HepG2 (cell line): ENCODE data around the gene RRBP1. TPM values are rescaled to one million over a fixed set of nuclear protein-coding genes. Genes with fewer than 3 reads are reported as not detected.
A peak's percentile ranks its signal among the peaks of the same experiment; 100 is the strongest.

Source experiments
- AGO1 ChIP-seq: fragments of 200-400 bp; formaldehyde crosslinking; IDR thresholded peaks from 2 replicates; pipeline ENCODE4 v1.6.1; 2017; ENCODE audit warnings: mild to moderate bottlenecking, low read depth, low read length, moderate library complexity; ENCODE audit not compliant: poor library complexity, severe bottlenecking
- CEBPG ChIP-seq: IDR thresholded peaks from 2 replicates; pipeline ENCODE4 v1.6.1; 2016
- CREB1 ChIP-seq, 2 experiments: fragments of 450-650 bp in 1 of 2; IDR thresholded peaks; 2 replicates each; pipeline ENCODE4 v1.6.1; 2016 to 2017; ENCODE audit warnings: control low read depth in 1 of 2, mild to moderate bottlenecking in 1 of 2, missing compliant biosample characterization in 1 of 2, missing genetic modification characterization in 1 of 2
- FOXK1 ChIP-seq: sonication (generic); formaldehyde crosslinking; IDR thresholded peaks from 2 replicates; pipeline ENCODE4 v1.4.0; 2020; ENCODE audit warnings: low read depth, missing genetic modification reagents, borderline replicate concordance
- FOXO1 ChIP-seq: sonication (generic); formaldehyde crosslinking; IDR thresholded peaks from 2 replicates; pipeline ENCODE4 v1.4.0; 2020; ENCODE audit warnings: missing genetic modification reagents
- GATA4 ChIP-seq: sonication (generic); IDR thresholded peaks from 2 replicates; pipeline ENCODE4 v1.6.1; 2016; ENCODE audit warnings: antibody characterized with exemption, low read depth, borderline replicate concordance
- GZF1 ChIP-seq: sonication (generic); formaldehyde crosslinking; IDR thresholded peaks from 2 replicates; pipeline ENCODE4 v1.5.1; 2020; ENCODE audit warnings: mild to moderate bottlenecking, missing genetic modification reagents
- HIVEP1 ChIP-seq: sonication (generic); formaldehyde crosslinking; IDR thresholded peaks from 2 replicates; pipeline ENCODE4 v1.4.0; 2020; ENCODE audit warnings: mild to moderate bottlenecking, missing genetic modification reagents
- HMGA1 ChIP-seq: sonication (generic); formaldehyde crosslinking; conservative IDR thresholded peaks from 2 replicates; pipeline ENCODE4 v1.4.0; 2020; ENCODE audit warnings: missing genetic modification reagents
- IRF2 ChIP-seq: IDR thresholded peaks from 2 replicates; pipeline ENCODE4 v1.6.1; 2018; ENCODE audit warnings: missing genetic modification reagents, missing compliant biosample characterization
- MAFF ChIP-seq: IDR thresholded peaks from 2 replicates; pipeline ENCODE4 v1.6.1; 2011; ENCODE audit warnings: low read depth, low read length, improper control_type of control experiment
- PAF1 ChIP-seq: IDR thresholded peaks from 2 replicates; pipeline ENCODE4 v1.6.1; 2016; ENCODE audit warnings: missing genetic modification reagents, missing compliant biosample characterization
- RXRB ChIP-seq: IDR thresholded peaks from 2 replicates; pipeline ENCODE4 v1.6.1; 2016; ENCODE audit warnings: borderline replicate concordance, missing genetic modification reagents, missing compliant biosample characterization
- ZBTB26 ChIP-seq: IDR thresholded peaks from 2 replicates; pipeline ENCODE4 v1.6.1; 2016; ENCODE audit warnings: missing compliant biosample characterization, missing genetic modification reagents, borderline replicate concordance
- ZNF207 ChIP-seq: fragments of 450-650 bp; IDR thresholded peaks from 2 replicates; pipeline ENCODE4 v1.6.1; 2016; ENCODE audit warnings: antibody characterized with exemption, borderline replicate concordance
- ZNF263 ChIP-seq: sonication (generic); formaldehyde crosslinking; IDR thresholded peaks from 2 replicates; pipeline ENCODE4 v1.4.0; 2020; ENCODE audit warnings: missing genetic modification reagents
- ZNF451 ChIP-seq: sonication (generic); formaldehyde crosslinking; IDR thresholded peaks from 2 replicates; pipeline ENCODE4 v1.5.0; 2020; ENCODE audit warnings: mild to moderate bottlenecking, missing genetic modification reagents
- ZNF510 ChIP-seq: sonication (generic); formaldehyde crosslinking; IDR thresholded peaks from 2 replicates; pipeline ENCODE4 v1.4.0; 2020; ENCODE audit warnings: low read depth, mild to moderate bottlenecking, missing genetic modification reagents
- ZNF512 ChIP-seq: sonication (generic); formaldehyde crosslinking; IDR thresholded peaks from 2 replicates; pipeline ENCODE4 v1.4.0; 2020; ENCODE audit warnings: mild to moderate bottlenecking, missing genetic modification reagents
- ZNF616 ChIP-seq: sonication (generic); formaldehyde crosslinking; IDR thresholded peaks from 2 replicates; pipeline ENCODE4 v1.5.0; 2020; ENCODE audit warnings: low read depth, mild to moderate bottlenecking, missing genetic modification reagents
- ZNF619 ChIP-seq: sonication (generic); formaldehyde crosslinking; IDR thresholded peaks from 2 replicates; pipeline ENCODE4 v1.4.0; 2020; ENCODE audit warnings: mild to moderate bottlenecking, missing genetic modification reagents
- ZNF773 ChIP-seq: sonication (generic); formaldehyde crosslinking; IDR thresholded peaks from 2 replicates; pipeline ENCODE4 v1.4.0; 2020; ENCODE audit warnings: missing genetic modification reagents, borderline replicate concordance
- ZNF850 ChIP-seq: sonication (generic); formaldehyde crosslinking; conservative IDR thresholded peaks from 2 replicates; pipeline ENCODE4 v1.9.0; 2021; ENCODE audit warnings: mild to moderate bottlenecking, missing genetic modification reagents
- ZSCAN29 ChIP-seq: sonication (generic); formaldehyde crosslinking; conservative IDR thresholded peaks from 2 replicates; pipeline ENCODE4 v1.4.0; 2020; ENCODE audit warnings: mild to moderate bottlenecking, missing genetic modification reagents
- polyA plus RNA-seq, 8 experiments: library from polyadenylated mRNA; depleted of rRNA in 3 of 8; stranded (reverse) in 7 of 8; unstranded in 1 of 8; fragments of >200 nt; fragmentation: Illumina TruSeq in 4 of 8; extraction: Trizol in 4 of 8; gene quantifications; 2 replicates each; pipeline versions ENCODE4 v1.2.1 to v1.2.3, GENCODE V29; 2011 to 2016; ENCODE audit warnings: low read depth in 4 of 8, missing spikeins in 1 of 8, mixed read lengths in 1 of 8; ENCODE audit not compliant: insufficient read depth in 1 of 8
- total RNA-seq, 5 experiments: library from RNA; depleted of rRNA; stranded (reverse); fragments of >200 nt; fragmentation: Illumina TruSeq; extraction: Trizol; gene quantifications; 2 replicates each; pipeline ENCODE4 v1.2.3, GENCODE V29; 2016; ENCODE audit warnings: low read depth in 1 of 5
- TF ChIP-seq, protein P1 (sequence below): sonication (generic); formaldehyde crosslinking; IDR thresholded peaks from 2 replicates; pipeline ENCODE4 v1.4.0; 2020; ENCODE audit warnings: missing genetic modification reagents, borderline replicate concordance

RRBP1 gene
- total and polyA plus RNA-seq, 2 of the 13 experiments (the other 11 are each of a cell fraction or from before 2014, with no cell fraction given) = 150 to 222 TPM

DNA sequence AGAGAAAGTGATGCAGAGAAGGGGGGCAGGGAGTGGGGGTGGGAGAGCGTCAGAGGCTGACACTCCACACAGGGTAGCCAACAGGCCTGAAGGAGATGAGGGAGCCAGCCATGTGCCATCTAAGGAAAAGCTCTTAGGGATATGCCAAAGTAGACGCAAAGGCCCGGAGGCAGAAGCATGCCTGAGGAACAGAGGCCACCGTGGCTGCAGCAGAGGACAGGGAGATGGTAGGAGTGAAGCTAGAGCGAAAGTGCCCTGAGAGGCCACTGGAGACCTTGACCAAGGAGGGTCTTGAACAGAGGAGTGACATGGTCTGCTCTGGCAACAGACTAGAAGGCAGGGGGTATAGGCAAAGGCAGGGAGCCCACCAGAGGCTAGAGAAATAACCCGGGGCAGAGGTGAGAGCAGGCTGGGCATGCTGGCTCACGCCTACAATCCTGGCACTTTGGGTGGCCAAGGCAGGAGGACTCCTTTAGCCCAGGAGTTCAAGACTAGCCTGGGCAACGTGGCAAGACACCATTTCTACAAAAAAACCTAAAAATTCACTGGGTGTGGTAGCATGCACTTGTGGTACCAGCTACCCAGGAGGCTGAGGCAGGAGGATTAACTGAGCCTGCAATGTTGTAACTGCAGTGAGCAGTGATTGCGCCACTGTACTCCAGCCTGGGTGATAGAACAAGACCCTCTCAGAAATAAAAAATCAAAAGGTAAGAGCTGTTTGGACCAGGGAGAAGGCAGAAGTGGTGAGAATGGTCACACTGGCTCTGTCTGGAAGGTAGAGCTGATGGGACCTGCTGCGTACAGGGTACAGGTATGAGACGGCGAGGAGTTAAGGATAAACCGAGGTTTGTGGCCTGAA, 6.3 kb downstream of the RRBP1 start (continued):
- TF ChIP-seq, protein P1, sequence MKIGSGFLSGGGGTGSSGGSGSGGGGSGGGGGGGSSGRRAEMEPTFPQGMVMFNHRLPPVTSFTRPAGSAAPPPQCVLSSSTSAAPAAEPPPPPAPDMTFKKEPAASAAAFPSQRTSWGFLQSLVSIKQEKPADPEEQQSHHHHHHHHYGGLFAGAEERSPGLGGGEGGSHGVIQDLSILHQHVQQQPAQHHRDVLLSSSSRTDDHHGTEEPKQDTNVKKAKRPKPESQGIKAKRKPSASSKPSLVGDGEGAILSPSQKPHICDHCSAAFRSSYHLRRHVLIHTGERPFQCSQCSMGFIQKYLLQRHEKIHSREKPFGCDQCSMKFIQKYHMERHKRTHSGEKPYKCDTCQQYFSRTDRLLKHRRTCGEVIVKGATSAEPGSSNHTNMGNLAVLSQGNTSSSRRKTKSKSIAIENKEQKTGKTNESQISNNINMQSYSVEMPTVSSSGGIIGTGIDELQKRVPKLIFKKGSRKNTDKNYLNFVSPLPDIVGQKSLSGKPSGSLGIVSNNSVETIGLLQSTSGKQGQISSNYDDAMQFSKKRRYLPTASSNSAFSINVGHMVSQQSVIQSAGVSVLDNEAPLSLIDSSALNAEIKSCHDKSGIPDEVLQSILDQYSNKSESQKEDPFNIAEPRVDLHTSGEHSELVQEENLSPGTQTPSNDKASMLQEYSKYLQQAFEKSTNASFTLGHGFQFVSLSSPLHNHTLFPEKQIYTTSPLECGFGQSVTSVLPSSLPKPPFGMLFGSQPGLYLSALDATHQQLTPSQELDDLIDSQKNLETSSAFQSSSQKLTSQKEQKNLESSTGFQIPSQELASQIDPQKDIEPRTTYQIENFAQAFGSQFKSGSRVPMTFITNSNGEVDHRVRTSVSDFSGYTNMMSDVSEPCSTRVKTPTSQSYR (CRISPR knock-in tag) = no peak
- TF ChIP-seq CEBPG = peak; percentile 55; the same call in 1 of the 2 replicates
- TF ChIP-seq ZNF619 (CRISPR knock-in tag) = no peak
- TF ChIP-seq MAFF = no peak
- TF ChIP-seq FOXO1 (CRISPR knock-in tag) = no peak
- TF ChIP-seq ZNF616 (CRISPR knock-in tag) = no peak
- no peak for TF ChIP-seq ZNF850 (CRISPR knock-in tag)
- no peak for TF ChIP-seq FOXK1 (CRISPR knock-in tag)
- no peak for TF ChIP-seq RXRB (CRISPR knock-in tag)
- TF ChIP-seq ZNF510 (CRISPR knock-in tag) = no peak
- 0 out of 2 replicates have a peak, but pooled peaks have one; percentile 33 for TF ChIP-seq ZNF207
- no peak for TF ChIP-seq CREB1 (IDR thresholded peaks at IDR 0.05)
- TF ChIP-seq CREB1 (CRISPR knock-in tag; IDR thresholded peaks at IDR 0.05) = no peak
- TF ChIP-seq GATA4 = no peak
- TF ChIP-seq ZSCAN29 (CRISPR knock-in tag) = no peak
- no peak for TF ChIP-seq ZBTB26 (CRISPR knock-in tag)
- TF ChIP-seq ZNF263 (CRISPR knock-in tag) = no peak
- TF ChIP-seq HIVEP1 (CRISPR knock-in tag) = no peak
- TF ChIP-seq IRF2 = no peak
- TF ChIP-seq AGO1 = no peak
- TF ChIP-seq PAF1 (CRISPR knock-in tag) = 0 out of 2 replicates have a peak, but pooled peaks have one; percentile 45
- TF ChIP-seq GZF1 (CRISPR knock-in tag) = no peak
- no peak for TF ChIP-seq ZNF451 (CRISPR knock-in tag)
- no peak for TF ChIP-seq ZNF512 (CRISPR knock-in tag)
- TF ChIP-seq ZNF773 = no peak
- TF ChIP-seq HMGA1 (CRISPR knock-in tag) = no peak
